ENCODE data around the gene SNTG2.

- TF ChIP-seq CTCF (conservative IDR thresholded peaks at IDR 0.05 in 1 of 2, IDR thresholded peaks at IDR 0.05 in 1 of 2; ENCODE audit: low read depth in 1 of 2, low read length in 2 of 2) (no peak), EZH2 (IDR thresholded peaks at IDR 0.05; ENCODE audit: low read length, missing control alignments) (no peak)
These were observed 331.9 kb downstream of the SNTG2 start for GRCh38 chr2:1282552-1282951.
